HK-2 (cell line): Measurements from ENCODE around the gene CCIN.
A peak's percentile ranks its signal among the peaks of the same experiment; 100 is the strongest.

Source experiments
- DNase-seq: peaks from one replicate; pipeline ENCODE4 v3.0.0-alpha.2; 2018; ENCODE audit not compliant: unreplicated experiment

The CCIN gene

GRCh38 chr9:36140086-36141084, 28.8 kb upstream of the CCIN start:
- no peak for DNase-seq

DNA sequence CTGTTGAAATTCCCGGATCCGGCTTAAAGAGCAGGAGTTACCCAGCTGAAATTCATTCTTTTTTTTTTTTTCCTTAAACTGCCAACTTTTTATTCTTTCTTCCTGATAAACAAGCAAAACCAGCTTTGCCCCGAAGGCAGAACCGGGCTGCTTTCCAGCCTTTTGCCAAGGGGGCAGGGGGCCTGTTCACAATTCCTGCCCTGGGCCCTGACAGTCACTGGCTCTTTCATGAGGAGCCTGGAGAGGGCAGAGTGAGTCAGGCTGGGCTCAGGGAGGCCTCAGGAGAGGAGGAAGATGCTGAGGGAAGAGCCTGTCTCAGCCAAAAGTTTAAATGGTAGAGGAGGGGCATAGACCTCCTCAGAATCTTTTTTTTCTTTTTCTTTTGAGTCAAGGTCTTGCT, 27.9 kb upstream of the CCIN start:
- DNase-seq, result no peak

- no peak for DNase-seq
Measured at GRCh38 chr9:36141761-36142160, 27.4 kb upstream of the CCIN start.

DNA sequence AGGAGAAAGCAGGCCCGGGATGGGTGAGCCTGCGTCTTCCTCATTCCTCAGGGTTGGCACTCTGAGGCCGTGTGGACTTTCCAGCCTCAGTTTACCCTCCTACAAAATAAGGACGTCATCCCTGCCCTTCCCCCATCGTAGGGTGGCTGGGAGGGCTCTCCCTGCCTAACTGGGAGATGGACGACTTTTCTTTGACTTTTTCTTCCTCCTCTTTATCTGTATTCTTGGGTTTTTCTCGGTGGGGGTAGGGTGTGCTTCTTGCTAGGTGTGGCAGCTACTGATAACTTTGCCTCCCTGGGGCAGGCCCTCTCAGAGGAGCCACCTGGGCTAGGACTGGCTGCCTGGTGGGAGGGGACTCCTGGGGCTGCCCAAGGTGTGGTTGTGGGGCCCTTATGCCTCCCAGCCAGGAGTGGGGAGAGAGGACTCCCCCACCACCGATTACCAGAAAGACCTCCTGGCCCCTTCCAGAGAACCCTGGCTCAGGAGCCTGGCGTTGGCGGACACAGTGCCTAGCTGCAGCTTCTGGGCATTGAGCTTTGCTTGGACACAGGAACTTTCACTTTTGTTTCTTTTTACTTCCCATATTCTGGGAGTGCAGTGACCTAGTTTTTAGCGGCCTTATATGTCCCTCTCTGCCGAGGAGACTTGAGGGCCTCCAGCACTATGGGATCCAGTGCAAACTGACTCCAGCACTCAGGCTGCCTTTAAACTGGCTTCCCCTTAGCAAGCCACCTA, 26.5 kb upstream of the CCIN start:
- no peak for DNase-seq

DNA sequence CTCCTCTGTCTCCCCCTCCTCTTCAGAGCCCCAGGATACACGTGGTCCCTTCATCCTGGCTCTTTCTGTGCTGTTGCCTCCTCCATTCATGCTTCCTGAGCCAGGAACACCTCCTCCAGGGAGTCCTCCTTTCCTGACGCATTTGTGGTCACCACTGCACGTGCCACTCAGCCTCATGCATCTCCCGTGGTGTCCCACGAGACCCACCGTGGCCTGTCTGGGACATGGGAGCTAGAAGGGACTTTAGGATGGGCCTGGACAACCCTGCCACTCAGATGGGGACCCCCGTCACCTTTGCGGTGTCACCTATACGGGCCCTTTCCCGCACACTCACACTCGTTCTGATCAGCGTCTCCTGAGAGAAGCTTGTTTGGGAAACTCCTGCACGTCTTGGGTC, 25.9 kb upstream of the CCIN start:
- DNase-seq, result no peak

GRCh38 chr9:36144309-36145232, 24.6 kb upstream of the CCIN start:
- no peak for DNase-seq

DNA sequence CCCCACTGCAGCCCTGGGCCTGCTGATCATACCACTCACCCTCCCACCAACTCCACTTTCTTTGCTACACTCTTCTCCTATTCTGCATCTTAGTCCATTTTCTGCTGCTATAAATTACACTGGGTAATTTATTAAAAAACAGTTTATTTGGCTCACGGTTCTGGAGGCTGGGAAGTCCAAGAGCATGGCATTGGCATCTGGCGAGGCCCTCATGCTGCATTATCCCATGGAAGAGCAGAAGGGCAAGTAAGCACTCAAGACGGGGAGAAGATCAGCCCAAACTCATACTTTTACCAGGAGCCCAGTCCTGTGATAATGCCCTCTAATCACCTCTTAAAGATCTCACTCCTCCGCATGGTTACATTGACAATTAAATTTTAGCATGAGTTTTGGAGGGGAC, 23.2 kb upstream of the CCIN start:
- no peak for DNase-seq

GRCh38 chr9:36146651-36147050, 22.5 kb upstream of the CCIN start:
- DNase-seq, result no peak

- DNase-seq, result no peak
Measured at GRCh38 chr9:36147441-36148175, 21.6 kb upstream of the CCIN start.

- DNase-seq, result peak; percentile 90
Measured at GRCh38 chr9:36148311-36149051, 20.7 kb upstream of the CCIN start.

GRCh38 chr9:36149197-36149596, 20.0 kb upstream of the CCIN start:
- DNase-seq, result peak; percentile 44

GRCh38 chr9:36150574-36151315, 18.4 kb upstream of the CCIN start:
- no peak for DNase-seq

DNA sequence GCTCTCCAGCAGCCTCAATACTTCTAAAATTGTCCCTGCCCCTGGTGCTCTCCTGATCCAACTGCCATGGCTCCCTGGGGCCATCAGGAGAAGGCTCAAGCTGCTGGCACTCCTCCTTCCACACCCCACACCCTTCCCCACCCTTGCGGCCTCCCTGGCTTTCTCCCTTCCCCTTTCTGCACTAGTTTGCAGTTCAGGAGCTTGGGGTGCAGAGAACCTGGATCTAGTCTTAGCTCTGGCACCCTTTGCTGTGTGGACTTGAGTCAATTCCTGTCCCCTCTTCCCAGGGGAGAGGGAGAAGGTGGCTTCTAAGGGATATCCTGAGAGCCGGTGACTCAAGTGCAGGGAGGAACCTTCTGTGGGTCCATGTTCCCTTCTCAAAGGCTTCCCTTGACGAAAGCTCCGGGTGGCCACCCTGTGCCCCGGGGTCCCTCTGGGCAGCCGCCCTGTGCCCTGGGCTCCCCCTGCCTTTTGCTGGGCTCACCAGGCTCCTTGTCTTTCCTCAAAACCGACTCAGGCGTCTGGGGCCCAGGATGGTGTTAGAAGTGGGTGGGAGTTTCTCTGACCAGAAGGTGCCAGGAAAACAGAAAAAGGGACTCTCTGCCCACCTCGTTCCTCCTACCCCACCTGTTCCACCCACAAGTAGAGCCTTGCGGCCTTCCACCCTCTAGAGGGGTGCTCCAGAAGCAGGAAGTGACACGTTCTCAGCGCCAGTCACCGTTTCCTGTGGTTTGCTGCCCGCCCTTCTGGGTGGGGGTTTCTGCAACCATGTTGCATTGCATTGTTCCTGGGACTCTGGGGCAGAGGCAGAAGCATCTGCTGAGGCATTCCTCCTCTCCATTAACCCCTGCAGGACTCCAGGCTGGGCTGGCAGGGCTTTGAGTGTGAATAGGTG, 17.6 kb upstream of the CCIN start:
- peak; percentile 32 for DNase-seq

- DNase-seq, result no peak
Measured at GRCh38 chr9:36152741-36153438, 16.3 kb upstream of the CCIN start.

DNA sequence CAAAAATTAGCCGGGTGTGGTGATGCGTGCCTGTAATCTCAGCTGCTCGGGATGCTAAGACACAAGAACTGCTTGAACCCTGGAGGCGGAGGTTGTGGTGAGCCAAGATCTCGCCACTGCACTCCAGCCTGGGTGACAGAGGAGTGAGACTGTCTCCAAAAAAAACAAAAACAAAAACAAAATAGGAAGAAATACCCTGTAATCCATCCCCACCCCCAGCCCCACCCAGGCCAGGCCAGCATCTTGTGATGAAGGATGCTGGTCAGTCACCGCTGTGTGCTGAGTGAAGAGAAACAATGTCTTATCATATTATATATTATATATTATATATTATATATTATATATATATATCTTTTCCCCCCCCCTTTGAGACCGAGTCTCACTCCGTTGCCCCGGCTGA, 15.4 kb upstream of the CCIN start:
- DNase-seq, result no peak

DNA sequence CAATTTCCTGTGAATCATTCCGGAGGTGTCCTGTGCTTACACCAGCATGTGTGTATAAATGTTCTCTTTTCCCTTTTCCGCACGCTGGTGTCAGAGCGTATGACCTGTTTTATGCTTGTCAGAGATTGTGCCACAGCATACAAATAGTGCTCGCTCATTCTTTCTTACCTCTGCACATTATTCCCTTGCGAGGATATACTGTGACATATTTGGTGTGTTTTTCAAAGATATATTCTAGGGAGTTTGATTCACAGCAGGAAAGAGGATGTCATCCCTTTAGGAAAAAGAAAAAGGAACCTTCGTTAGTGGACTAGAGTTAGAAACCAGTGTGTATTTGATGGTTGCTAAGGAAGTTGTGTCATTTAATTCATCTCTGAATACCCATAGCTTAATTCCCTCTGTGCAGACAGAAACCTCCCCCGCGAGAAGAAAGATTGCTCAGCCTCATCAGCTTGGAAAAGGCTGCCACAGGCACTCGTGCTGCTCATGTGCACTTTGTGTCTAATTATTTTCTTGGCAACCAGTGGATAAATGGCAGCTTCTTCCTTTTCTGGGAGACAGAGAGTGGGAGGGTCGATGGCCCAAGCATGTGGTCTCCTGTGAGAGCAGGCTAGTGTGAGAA, 14.7 kb upstream of the CCIN start:
- no peak for DNase-seq

DNA sequence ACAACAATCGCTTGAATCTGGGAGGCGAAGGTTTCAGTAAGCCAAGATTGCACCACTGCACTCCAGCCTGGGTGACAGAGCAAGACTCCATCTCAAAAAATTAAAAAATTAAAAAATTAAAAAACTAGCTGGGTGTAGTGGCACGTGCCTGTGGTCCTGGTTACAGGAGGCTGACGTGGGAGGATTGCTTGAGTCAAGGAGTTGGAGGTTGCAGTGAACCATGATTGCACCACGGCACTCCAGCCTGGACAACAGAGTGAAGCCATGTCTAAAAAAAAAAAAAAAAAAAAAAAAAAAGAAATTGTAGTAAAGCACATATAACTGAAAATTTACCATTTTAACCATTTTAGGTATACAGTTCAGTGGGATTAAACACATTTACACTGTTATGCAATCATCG, 13.1 kb upstream of the CCIN start:
- DNase-seq, result no peak

DNA sequence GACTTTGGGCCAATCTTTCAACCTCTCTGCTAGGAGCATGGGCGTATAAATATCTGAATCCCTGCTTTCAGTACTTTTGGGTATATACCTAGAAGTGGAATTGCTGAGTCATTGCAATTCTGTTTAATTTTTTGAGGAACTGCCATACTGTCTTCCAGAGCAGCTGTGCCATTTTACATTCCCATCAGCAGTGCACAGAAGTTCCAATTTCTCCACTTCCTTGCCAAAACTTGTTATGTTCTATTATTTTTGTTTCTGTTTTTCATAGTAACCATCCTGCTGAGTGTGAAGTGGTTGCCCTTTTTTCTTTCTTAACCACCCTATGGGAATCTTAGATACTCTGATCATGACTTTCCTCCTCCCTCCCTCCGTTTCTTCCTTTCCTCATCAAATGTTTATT, 11.1 kb upstream of the CCIN start:
- DNase-seq, result no peak
